Suppressor macrophage treated with lipopolysaccharide for 1 hour (primary cell): ENCODE data around the gene PGM2.
A peak's percentile ranks its signal among the peaks of the same experiment; 100 is the strongest.
"Not testable (repeated sequence)": the region's sequence is repeated elsewhere in the genome, so short reads cannot be mapped to it uniquely, and the experiment has no call there.

ENCODE experiments used
- DNase-seq, 3 donors: peaks; one replicate each; pipeline ENCODE4 v3.0.0-alpha.2; 2020 to 2022

The PGM2 gene

DNA sequence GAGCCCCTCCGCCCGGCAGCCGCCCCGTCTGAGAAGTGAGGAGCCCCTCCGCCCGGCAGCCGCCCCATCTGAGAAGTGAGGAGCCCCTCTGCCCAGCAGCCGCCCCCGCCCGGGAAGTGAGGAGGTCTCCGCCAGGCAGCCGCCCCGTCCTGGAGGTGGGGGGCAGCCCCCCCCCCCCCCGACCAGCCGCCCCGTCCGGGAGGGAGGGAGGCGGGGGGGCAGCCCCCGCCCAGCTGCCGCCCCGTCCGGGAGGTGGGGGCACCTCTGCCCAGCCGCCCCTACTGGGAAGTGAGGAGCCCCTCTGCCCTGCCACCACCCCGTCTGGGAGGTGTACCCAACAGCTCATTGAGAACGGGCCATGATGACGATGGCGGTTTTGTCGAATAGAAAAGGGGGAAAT lies 6.0 kb upstream of the PGM2 start:
- DNase-seq: not testable (repeated sequence)

GRCh38 chr4:37821953-37822605 lies 4.4 kb upstream of the PGM2 start:
- no peak for DNase-seq

GRCh38 chr4:37825501-37825900 lies 985 bp upstream of the PGM2 start:
- DNase-seq: not testable (repeated sequence)

DNA sequence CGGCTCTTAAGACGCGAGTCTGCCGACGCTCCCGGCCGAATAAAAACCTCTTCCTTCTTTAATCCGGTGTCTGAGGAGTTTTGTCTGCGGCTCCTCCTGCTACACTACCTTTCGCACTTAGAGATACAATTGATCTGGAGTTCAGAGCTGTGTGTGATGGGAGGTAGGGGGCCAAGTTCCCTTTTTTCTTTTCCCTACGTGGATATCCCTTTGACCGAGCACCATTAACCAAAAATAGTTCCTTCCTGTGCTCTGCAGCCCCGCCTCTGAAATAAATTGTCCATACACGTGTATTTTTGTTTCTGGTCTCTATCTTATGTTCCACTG lies 555 bp upstream of the PGM2 start:
- DNase-seq: peak; percentile 38 to 45 (median 42)

GRCh38 chr4:37827030-37827685 lies 672 bp downstream of the PGM2 start:
- DNase-seq: peak; percentile 19 to 55 (median 35)

- no peak for DNase-seq
Observed at GRCh38 chr4:37827802-37828321, 1.4 kb downstream of the PGM2 start.

DNA sequence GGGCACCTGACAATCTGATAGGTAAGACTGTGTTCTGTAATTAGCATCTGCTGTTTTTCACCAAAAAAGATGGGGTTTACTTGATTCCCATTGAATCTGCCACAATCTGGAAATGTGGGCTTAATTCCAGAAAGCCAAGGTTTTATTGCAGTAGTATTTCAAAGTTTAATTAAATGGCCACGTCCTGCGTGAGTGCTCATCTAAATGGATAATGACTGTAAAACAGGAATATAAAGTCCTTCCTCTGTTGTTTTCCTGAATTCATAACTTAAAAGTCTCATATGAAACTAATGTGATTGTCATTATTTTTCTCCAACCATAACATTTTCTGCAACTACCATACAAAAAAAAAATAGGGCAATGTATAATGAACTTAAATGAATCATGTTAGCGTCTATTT lies 2.4 kb downstream of the PGM2 start:
- DNase-seq: no peak

DNA sequence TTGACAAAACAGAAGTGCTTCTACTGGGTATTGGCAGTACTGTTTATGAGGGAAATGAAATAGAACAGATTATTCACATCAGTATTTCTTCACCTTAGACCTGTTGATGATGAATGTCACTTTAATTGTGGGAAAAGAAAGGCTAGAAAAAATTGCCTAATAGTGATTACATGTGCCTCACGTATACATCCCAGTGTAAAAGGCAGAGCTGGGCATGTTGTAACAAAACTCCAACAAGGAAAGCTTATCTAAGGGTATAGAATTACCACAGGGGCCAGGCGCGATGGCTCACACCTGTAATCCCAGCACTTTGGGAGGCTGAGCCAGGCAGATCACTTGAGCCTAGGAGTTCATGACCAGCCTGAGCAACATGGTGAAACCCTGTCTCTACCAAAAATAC lies 4.2 kb downstream of the PGM2 start:
- DNase-seq: no peak

DNA sequence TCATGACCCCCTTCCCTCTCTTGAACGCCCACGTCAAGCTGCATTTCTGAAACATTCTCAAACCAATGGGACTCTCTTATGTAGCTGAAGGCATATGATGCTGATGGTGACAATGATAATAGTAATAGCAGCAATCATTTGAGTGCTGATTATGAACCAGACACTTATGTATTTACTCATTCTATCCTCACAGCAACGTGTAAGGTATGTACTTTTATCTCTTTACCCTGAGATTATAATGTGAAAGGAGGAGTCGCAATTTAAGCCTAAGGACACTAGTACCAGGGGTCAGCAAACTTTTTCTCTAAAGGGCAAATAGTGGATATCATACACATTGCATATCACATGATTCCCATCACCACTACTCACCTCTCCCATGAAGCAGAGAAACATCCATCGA lies 8.5 kb downstream of the PGM2 start:
- no peak for DNase-seq

DNA sequence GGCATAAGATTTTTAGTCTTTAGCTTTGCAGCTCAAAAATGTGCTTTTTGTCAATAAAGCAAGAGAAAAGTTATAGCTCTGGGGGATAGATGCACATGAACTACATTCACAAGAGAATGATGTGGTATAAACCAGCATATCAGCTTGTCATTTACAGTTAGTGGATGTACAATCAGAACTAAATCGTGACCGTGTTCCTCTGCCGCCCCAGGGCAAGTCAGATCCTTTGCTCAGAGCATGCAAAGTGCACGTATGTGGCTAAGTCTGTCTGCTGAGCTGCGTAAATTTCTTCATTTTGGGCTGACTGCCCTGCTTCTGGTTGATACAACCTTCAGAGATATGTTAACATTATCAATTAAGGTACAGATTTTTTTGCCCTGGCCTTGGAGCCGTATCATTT lies 9.3 kb downstream of the PGM2 start:
- DNase-seq: no peak

GRCh38 chr4:37836274-37836673 lies 9.8 kb downstream of the PGM2 start:
- DNase-seq: no peak

DNA sequence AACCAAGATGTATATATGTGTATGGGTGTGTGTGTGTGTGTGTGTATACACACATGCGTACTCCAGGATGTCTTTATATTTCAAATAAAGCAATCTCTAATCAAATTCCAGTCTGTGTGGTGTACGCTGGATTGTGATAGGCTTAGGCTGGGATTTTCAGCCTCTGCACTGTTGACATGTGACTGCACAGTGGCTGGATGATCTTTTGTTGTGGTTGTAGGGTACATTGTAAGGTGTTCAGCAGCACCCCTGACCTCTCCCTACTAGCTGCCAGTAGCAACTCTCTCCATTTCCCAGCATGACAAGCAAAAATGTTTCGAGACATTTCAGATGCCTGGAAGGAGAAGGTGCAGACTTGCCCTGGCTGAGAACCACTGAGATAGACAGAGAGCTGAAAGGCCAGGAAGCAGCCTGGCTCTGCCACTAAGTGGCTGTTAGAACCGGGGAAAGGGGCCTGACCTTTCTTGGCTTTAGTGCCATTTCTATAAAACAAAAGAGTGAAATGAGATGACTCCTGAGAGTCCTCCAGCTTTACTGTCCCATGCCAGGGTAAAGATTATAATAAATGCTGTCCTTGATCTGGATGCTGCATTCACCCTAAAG lies 10.5 kb downstream of the PGM2 start:
- DNase-seq: no peak

DNA sequence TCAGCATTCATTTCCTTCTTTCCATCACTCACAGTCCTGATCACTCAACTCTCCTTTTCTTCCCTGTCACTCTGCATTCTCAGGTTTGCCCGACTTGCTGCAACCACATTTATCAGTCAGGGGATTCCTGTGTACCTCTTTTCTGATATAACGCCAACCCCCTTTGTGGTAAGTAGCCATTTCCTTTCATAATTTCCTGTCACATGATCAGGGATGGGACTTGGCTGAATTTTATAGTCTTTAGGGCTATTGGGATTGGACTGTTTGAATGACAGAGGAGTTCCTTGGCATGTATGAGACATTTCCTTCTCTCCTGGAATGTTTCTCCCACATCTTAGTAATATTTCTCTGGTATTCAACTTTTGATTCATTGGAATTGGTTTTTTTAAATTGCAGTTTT lies 11.0 kb downstream of the PGM2 start:
- peak in 2 of 3 donors; percentile 27 to 34 for DNase-seq

GRCh38 chr4:37839426-37839825 lies 12.9 kb downstream of the PGM2 start:
- no peak for DNase-seq

GRCh38 chr4:37844204-37844603 lies 17.7 kb downstream of the PGM2 start:
- no peak for DNase-seq

DNA sequence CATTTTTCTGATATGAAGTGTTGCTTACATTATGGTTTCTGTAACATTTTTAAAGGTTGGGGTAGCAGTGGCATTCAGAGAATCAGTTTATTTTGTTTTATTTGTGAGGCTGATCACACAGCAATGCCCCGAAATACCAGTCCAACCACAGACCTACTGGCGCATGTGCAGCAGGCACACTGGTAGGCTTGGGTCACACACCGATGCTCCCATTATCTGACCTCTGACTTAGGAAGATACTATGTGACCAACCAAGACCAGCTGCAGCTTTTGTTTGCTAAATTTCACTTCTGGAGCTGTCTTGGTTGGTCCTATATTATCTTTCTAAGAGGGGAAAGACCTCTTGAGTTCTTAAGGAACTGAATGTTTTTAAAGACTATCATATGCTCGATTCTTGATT lies 18.7 kb downstream of the PGM2 start:
- no peak for DNase-seq

GRCh38 chr4:37847311-37847884 lies 20.9 kb downstream of the PGM2 start:
- DNase-seq: peak in 1 of 3 donors; percentile 44

DNA sequence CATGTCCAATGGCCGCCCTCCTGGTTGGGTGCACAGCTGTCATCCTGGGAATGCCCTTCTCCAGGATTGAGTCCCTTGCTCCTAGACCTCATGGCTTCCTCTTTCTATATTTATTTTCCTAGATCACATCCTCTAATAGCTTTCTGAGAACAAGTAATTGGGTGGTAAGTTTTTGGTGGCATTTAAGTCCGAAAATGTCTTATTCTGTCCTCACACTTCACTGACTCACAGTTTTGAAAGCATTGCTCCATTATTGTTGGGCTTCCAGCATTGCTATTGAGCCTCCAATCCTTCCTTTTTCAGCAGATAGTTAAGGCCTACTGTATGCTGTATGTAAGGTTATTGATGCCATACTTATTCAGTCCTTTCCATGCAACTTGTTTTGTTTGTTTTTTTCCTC lies 25.9 kb downstream of the PGM2 start:
- DNase-seq: peak; percentile 32 to 77 (median 73)

DNA sequence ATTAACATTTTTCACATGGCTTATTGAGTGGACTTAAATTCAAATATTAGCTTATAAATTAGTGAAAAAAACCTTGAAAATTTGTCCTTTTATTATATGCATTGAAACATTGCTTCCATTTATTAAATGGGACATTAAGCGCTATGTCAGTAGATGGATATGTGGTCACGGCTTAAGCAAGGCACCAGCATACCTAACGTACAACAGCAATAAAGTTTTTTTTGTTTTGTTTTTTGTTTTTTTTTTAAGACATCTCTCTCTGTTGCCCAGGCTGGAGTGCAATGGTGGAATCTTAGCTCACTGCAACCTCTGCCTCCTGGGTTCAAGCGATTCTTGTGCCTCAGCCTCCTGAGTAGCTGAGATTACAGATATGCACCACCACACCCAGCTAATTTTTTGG lies 31.6 kb downstream of the PGM2 start:
- DNase-seq: no peak

DNA sequence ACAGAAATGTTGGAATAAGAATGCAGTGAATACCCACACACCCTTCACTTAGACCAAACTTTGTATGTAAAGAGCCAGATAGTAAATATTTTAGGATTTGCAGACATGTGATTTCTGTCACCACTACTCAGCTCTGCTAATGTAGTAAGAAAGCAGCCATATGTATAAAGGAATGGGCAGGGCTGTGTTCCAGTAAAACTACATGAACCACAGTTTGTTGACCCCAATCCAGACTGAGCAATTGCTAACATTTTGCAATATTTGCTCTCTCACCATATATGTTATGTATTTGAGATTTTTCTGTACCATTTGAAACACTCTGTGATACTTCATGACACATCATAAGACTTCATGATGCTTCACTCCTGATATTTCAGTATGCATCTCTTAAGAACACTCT lies 32.4 kb downstream of the PGM2 start:
- no peak for DNase-seq

- no peak for DNase-seq
Observed at GRCh38 chr4:37860266-37860665, 33.8 kb downstream of the PGM2 start.

GRCh38 chr4:37862961-37863360 lies 36.5 kb downstream of the PGM2 start:
- no peak for DNase-seq

DNA sequence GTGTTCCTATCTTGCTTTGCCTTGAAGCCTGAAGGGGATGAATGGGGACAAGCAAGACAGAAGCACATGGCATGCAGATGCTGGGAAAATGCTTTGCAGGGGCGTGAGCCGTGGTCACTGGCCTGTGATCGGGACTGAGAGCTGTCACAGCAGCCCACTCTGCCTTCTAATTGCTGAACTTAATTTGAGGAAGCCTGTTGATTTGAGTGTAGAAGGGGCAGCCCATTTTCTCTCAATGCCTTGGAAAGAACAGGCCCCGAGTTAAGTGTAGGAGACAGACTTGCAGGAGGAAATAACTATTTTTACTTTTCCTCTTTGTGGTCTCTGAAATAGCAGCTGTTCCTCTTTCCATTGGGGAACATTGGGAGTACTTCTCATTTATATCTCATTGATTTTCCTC lies 38.3 kb downstream of the PGM2 start:
- DNase-seq: peak; percentile 86 to 94 (median 91)

GRCh38 chr4:37865450-37865849 lies 39.0 kb downstream of the PGM2 start:
- no peak for DNase-seq
